IgD-negative memory B cell (primary cell): ENCODE data around the gene DNAH5. TPM values are rescaled to one million over a fixed set of nuclear protein-coding genes. Genes with fewer than 3 reads are reported as not detected.

Experiments used
- H3K27ac Mint-ChIP-seq, 3 donors: one replicate each; pipeline ENCODE4 v1.8.0; 2020 to 2022; ENCODE audit warnings: mild to moderate bottlenecking in 3 of 3, mixed read lengths in 3 of 3, moderate library complexity in 1 of 3
- H3K27me3 Mint-ChIP-seq: one replicate; pipeline ENCODE4 v1.8.0; 2021; ENCODE audit warnings: mixed read lengths
- H3K36me3 Mint-ChIP-seq: one replicate; pipeline ENCODE4 v1.8.0; 2020; ENCODE audit warnings: mild to moderate bottlenecking, mixed read lengths
- H3K4me1 Mint-ChIP-seq, 3 donors: one replicate each; pipeline ENCODE4 v1.8.0; 2020 to 2022; ENCODE audit warnings: mixed read lengths in 3 of 3, mild to moderate bottlenecking in 1 of 3
- H3K4me3 Mint-ChIP-seq, 4 donors: one replicate each; pipeline ENCODE4 v1.8.0; 2020 to 2022; ENCODE audit warnings: mild to moderate bottlenecking in 4 of 4, mixed read lengths in 4 of 4, moderate library complexity in 3 of 4
- H3K9me3 Mint-ChIP-seq, 3 donors: one replicate each; pipeline ENCODE4 v1.8.0; 2020 to 2021; ENCODE audit warnings: mixed read lengths in 3 of 3, mild to moderate bottlenecking in 1 of 3
- polyA plus RNA-seq: library from polyadenylated mRNA; unstranded; fragments of 300-500 nt; fragmentation: Illumina TruSeq; gene quantifications from one replicate; pipeline ENCODE4 v1.2.3, GENCODE V29; 2021

DNAH5 gene
- polyA plus RNA-seq, 1 donor from 2014 or later: not detected

GRCh38 chr5:13673511-13673910 is 271.0 kb downstream of the DNAH5 start:
- Mint-ChIP-seq H3K9me3 (peaks cover 0 to 16% (median 4%) of the 10 kb centered on the region in 3 donors), H3K4me3 (no peak overlapping the region), H3K36me3 (no peaks in the 10 kb centered on the region), H3K27ac (no peak overlapping the region), H3K27me3 (no peaks in the 10 kb centered on the region), H3K4me1 (no peaks in the 10 kb centered on the region)

DNA sequence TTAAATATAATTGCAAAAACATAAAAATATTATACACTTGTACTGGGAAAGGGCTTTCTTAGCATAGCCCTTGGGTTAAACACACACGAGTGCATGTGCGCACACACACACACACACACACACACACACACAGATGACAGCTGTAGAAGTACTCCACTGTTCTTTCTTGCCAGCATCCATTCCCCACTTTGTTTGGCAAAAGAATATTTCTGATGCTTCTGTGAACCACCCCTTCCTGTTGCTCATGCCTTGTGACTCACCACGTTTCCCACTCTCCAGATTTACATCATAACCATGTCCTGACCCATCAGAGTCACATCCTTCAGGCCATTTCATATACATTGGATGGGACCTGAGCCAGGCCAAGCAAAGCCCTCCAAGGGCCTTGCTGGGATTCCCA is 280.1 kb downstream of the DNAH5 start:
- Mint-ChIP-seq H3K36me3 (no peaks in the 10 kb centered on the region), H3K4me1 (no peaks in the 10 kb centered on the region), H3K27ac (no peak overlapping the region), H3K9me3 (peaks cover 2 to 4% (median 3%) of the 10 kb centered on the region in 3 donors), H3K27me3 (no peaks in the 10 kb centered on the region), H3K4me3 (no peak overlapping the region)

- no peaks in the 10 kb centered on the region for H3K27me3 Mint-ChIP-seq
- no peaks in the 10 kb centered on the region for H3K36me3 Mint-ChIP-seq
Measured at GRCh38 chr5:13662626-13663025, 281.9 kb downstream of the DNAH5 start.

DNA sequence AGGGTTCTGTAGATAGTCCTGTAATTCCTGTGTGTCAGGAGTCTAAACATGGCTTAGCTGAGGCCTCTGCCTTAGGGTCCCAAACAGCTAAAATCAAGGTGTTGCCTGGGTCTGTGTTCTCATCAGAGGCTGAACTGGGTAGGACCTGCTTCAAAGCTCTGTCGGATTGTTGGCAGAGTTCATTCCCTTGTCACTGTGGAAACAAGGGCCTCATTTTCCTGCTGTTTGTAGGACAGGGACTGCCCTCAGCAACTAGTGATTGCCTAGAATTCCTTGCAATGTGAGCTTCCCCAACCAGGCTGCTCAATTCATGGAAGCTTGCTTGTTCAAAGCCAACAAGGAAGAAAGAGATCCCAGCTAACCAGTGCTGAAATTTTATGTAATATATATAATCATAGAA is 283.2 kb downstream of the DNAH5 start:
- Mint-ChIP-seq H3K36me3 (no peaks in the 10 kb centered on the region), H3K4me3 (no peak overlapping the region), H3K27me3 (no peaks in the 10 kb centered on the region), H3K4me1 (no peaks in the 10 kb centered on the region), H3K27ac (no peak overlapping the region), H3K9me3 (peaks cover 0 to 5% (median 2%) of the 10 kb centered on the region in 3 donors)

More at GRCh38 chr5:13662626-13663025, 281.9 kb downstream of the DNAH5 start:
- Mint-ChIP-seq H3K4me3 (no peak overlapping the region), H3K9me3 (peaks cover 0 to 5% (median 2%) of the 10 kb centered on the region in 3 donors), H3K4me1 (no peaks in the 10 kb centered on the region), H3K27ac (no peak overlapping the region)

DNA sequence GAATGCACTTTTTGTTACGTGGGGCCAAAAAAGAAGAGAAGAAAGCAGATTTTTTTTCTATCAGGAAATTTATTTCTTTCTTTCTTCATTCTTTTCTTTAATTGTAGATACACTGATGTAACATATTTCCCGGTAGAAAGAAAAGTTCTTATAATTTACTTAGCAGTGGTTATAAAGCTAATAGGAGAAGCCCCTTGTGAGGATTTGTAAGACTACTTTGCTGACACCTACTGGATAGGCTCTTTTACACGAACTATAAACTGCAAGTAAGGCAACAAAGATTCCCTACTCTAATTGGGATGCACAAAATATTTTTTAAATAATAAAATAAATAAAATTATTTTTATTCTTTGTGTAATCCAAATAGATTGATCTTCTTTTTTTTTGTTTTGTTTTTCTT is 284.4 kb downstream of the DNAH5 start:
- no peak overlapping the region for H3K27ac Mint-ChIP-seq
- H3K36me3 Mint-ChIP-seq: no peaks in the 10 kb centered on the region
- H3K9me3 Mint-ChIP-seq: peaks cover 0 to 3% (median 0%) of the 10 kb centered on the region in 3 donors
- H3K4me3 Mint-ChIP-seq: no peak overlapping the region
- no peaks in the 10 kb centered on the region for H3K27me3 Mint-ChIP-seq
- no peaks in the 10 kb centered on the region for H3K4me1 Mint-ChIP-seq

DNA sequence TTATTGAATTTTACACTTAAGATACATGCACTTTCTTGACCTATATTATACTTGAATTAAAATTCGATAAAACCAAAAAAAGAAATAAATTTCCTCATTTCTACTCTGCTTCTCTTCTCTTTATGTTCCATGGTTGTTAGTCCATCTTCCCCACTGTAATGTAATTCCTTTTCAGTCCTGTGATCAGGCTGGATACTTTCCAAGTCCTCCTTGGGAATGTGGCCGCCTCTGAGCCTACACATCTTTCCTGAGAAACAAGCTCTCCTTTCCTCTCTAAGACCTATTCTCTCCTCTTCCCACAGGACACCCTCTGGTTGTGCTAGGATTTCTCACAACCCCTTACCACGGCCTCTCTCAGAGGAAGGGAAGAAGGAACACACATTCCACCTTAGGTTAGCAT is 285.1 kb downstream of the DNAH5 start:
- Mint-ChIP-seq H3K4me3 (no peak overlapping the region), H3K9me3 (peaks cover 3 to 4% (median 3%) of the 10 kb centered on the region in 3 donors), H3K27me3 (no peaks in the 10 kb centered on the region), H3K27ac (no peak overlapping the region), H3K36me3 (no peaks in the 10 kb centered on the region), H3K4me1 (no peaks in the 10 kb centered on the region)

DNA sequence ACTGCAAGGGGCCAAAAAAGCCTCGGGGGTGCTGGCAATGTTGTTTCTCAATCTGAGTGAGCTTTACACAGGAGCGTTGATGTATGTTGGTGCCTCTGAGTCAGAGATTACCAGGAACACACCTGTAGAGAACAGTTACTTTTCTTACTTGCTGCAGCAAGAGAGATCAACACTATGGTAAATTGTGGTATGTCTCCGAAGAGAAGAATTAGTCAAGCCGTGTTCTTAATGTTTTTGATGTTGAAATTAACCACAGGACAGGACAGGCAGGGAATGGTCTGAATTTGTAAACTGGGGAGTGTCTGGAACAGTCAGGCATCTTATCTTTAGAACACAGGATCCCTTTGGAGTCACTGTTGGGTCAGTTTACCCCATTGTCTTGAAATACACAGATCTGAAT is 285.7 kb downstream of the DNAH5 start:
- H3K27me3 Mint-ChIP-seq: no peaks in the 10 kb centered on the region
- H3K4me1 Mint-ChIP-seq: no peaks in the 10 kb centered on the region
- H3K27ac Mint-ChIP-seq: no peak overlapping the region
- no peaks in the 10 kb centered on the region for H3K36me3 Mint-ChIP-seq
- H3K4me3 Mint-ChIP-seq: no peak overlapping the region
- peaks cover 3 to 4% (median 3%) of the 10 kb centered on the region in 3 donors for H3K9me3 Mint-ChIP-seq

GRCh38 chr5:13658152-13658551 is 286.3 kb downstream of the DNAH5 start:
- H3K9me3 Mint-ChIP-seq: peaks cover 3 to 4% (median 3%) of the 10 kb centered on the region in 3 donors

DNA sequence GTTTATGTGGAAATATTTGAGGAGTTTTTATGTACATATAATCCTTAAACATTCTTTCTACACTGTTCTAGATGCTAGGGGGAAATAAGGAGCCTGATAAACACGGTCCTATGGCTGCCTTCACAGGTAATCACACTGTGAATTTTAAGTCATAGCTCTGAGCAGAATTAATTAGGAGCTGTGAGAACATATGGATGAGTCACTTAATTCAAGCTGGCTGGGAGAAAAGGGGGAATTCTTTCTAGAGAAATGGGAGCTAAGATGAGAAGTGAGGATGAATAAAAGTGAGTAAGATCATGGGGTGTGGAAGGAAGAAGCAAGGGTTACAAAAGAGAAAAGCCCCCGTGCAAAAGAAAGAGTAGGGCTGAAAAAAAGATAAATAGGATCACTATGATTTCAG is 290.8 kb downstream of the DNAH5 start:
- no peak overlapping the region for H3K27ac Mint-ChIP-seq
- no peaks in the 10 kb centered on the region for H3K27me3 Mint-ChIP-seq
- no peak overlapping the region for H3K4me3 Mint-ChIP-seq
- H3K36me3 Mint-ChIP-seq: no peaks in the 10 kb centered on the region
- no peaks in the 10 kb centered on the region for H3K4me1 Mint-ChIP-seq
- peaks cover 2 to 4% (median 3%) of the 10 kb centered on the region in 3 donors for H3K9me3 Mint-ChIP-seq

More at GRCh38 chr5:13658152-13658551, 286.3 kb downstream of the DNAH5 start:
- no peak overlapping the region for H3K4me3 Mint-ChIP-seq
- no peak overlapping the region for H3K27ac Mint-ChIP-seq
- H3K27me3 Mint-ChIP-seq: no peaks in the 10 kb centered on the region
- H3K4me1 Mint-ChIP-seq: no peaks in the 10 kb centered on the region
- no peaks in the 10 kb centered on the region for H3K36me3 Mint-ChIP-seq

DNA sequence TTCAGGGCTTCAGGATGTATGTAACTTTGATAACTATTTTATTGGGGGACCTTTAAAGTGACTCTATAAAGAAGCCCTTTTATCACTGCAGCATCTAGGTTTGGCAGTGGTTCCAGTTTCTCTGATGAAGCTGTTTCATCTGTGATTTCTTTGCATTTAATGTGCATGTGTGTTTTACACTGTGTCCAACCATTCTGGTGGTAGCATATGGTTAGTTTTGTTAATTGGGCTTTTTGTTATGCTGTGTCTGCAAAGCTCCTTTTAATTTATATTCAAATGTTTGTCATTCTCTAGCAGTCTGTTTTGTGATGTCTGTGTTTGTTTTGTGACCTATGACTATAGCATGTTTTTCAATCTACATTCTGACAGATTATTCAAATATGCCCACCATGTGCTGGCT is 294.8 kb downstream of the DNAH5 start:
- Mint-ChIP-seq H3K4me1 (no peaks in the 10 kb centered on the region), H3K27ac (no peak overlapping the region)

GRCh38 chr5:13648822-13649221 is 295.7 kb downstream of the DNAH5 start:
- no peak overlapping the region for H3K27ac Mint-ChIP-seq
- H3K4me3 Mint-ChIP-seq: no peak overlapping the region
- H3K4me1 Mint-ChIP-seq: no peaks in the 10 kb centered on the region
- peaks cover 0 to 5% (median 2%) of the 10 kb centered on the region in 3 donors for H3K9me3 Mint-ChIP-seq
- no peaks in the 10 kb centered on the region for H3K27me3 Mint-ChIP-seq
- H3K36me3 Mint-ChIP-seq: peaks cover 2% of the 10 kb centered on the region

More for the DNA sequence above, 294.8 kb downstream of the DNAH5 start:
- peaks cover 2% of the 10 kb centered on the region for H3K36me3 Mint-ChIP-seq
- no peaks in the 10 kb centered on the region for H3K27me3 Mint-ChIP-seq
- peaks cover 0 to 5% (median 4%) of the 10 kb centered on the region in 3 donors for H3K9me3 Mint-ChIP-seq
- H3K4me3 Mint-ChIP-seq: no peak overlapping the region

DNA sequence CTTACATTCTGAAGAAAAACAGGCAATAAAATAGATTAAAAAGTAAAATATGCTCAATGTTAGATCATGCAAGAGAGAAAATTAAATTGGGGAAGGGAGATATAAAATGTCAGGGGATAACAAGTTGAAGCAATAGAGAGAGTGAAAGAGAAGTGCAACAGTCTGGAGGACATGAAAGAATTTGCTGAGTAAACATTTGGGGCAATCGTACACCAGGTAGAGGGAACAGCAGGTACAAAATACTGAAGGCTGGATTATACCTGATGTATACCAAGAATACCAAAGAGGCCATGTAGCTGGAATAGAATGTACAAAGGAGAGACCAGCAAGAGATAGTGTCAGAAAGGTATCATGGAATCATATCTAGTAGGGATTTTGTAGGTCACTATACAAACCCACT is 300.8 kb downstream of the DNAH5 start:
- no peaks in the 10 kb centered on the region for H3K4me1 Mint-ChIP-seq

DNA sequence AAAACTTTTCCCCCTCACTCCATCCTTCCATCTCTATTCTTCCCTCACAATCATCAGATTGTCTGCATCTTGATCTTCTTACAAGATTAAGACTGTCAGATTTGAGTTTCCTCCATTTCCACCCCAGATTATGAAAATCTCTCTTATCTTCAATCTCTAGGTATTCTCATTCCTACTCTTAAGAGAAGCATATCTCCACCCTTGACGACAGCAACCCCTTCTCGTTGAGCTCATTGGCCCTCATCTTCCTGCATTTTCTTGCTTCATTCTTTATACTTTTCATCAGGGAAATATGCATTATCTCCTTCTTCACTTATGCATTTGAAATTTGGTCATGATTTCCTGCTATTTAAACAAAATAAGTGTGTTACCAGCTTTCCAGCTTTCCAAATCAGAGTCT is 301.3 kb downstream of the DNAH5 start:
- Mint-ChIP-seq H3K4me1 (no peaks in the 10 kb centered on the region), H3K4me3 (no peak overlapping the region), H3K36me3 (peaks cover 2% of the 10 kb centered on the region), H3K27me3 (no peaks in the 10 kb centered on the region), H3K9me3 (peaks cover 2 to 6% (median 2%) of the 10 kb centered on the region in 3 donors), H3K27ac (no peak overlapping the region)

More for the DNA sequence above, 300.8 kb downstream of the DNAH5 start:
- H3K36me3 Mint-ChIP-seq: peaks cover 2% of the 10 kb centered on the region
- no peak overlapping the region for H3K27ac Mint-ChIP-seq
- no peak overlapping the region for H3K4me3 Mint-ChIP-seq
- peaks cover 2 to 6% (median 2%) of the 10 kb centered on the region in 3 donors for H3K9me3 Mint-ChIP-seq
- H3K27me3 Mint-ChIP-seq: no peaks in the 10 kb centered on the region

Other genes with a start within 250 kb of the DNAH5 start
- gene TRIO, start 198.7 kb upstream of the DNAH5 start, polyA plus RNA-seq: 8.5 TPM